SU-DHL-6 (cell line): ENCODE results near the gene TFAP2E.

Experiments
- CTCF ChIP-seq: fragments of 200-600 bp; sonication (generic); IDR thresholded peaks from one replicate; pipeline ENCODE4 v1.5.1; 2017; ENCODE audit warnings: antibody characterized with exemption, mild to moderate bottlenecking, low read length, moderate library complexity; ENCODE audit not compliant: insufficient read depth, poor library complexity, severe bottlenecking
- EZH2phosphoT487 ChIP-seq: fragments of 200-600 bp; sonication (generic), shearing (Covaris generic); conservative IDR thresholded peaks from 2 replicates; pipeline ENCODE4 v1.6.1; 2018; ENCODE audit warnings: mild to moderate bottlenecking, antibody characterized with exemption, low read length, moderate library complexity, mixed read lengths

- TF ChIP-seq CTCF = no peak
- no peak for TF ChIP-seq EZH2phosphoT487
These were observed 15.2 kb downstream of the TFAP2E start for GRCh38 chr1:35588197-35588910.
